Fibroblast of skin of left biceps (primary cell): Measurements from ENCODE around the gene VAPB.

ENCODE experiments used
- DNase-seq, 2 experiments: peaks; one replicate each; pipeline ENCODE4 v3.0.0-alpha.2; 2013; ENCODE audit warnings: low read depth in 2 of 2

Gene VAPB

DNA sequence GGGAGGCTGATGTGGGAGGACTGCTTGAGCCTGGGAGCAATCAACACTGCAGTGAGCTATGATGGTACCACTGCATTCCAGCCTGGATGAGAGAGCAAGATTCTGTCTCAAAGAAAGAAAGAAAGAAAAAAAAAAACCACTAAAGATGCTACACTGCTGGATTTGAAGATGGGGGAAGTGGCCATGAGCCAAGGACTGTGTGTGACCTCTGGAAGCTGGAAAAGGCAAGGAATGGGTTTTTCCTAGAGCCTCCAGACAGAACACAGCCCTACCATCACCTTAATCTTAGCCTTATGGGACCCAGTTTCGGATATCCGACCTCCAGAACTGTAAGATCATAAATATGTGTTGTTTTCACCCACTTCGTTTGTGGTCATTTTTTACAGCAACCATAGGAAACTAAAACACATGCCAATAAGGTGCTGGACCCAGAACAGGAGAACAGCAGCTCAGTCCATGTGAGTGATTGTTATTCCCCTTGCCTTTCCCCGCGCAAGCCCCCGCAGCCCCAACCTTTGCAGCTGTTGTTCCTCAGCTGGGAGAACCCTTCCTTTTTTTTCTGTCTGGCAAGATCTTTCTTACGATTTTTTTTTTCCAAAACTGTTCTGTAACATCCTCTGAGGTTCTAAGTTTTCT lies 11.1 kb upstream of the VAPB start:
- no peak for DNase-seq

DNA sequence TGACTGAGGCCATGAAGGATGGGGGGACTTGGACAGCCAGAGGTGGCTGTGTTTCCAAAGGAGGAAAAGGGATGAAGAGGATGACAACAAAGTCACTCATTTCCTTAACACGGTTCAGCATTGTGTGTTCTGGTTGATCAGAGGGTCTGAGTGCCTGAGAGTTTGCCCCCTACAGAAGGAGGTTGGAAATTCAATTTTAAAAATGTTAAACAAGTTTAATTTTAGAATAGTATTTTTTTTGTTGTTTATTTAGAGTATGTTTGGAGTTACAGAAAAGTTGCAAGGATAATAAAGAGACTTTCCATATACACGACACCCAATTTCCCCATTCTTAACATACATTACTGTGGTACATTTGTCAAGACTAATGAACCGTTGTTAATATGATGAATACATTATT lies 10.3 kb upstream of the VAPB start:
- DNase-seq = no peak

DNA sequence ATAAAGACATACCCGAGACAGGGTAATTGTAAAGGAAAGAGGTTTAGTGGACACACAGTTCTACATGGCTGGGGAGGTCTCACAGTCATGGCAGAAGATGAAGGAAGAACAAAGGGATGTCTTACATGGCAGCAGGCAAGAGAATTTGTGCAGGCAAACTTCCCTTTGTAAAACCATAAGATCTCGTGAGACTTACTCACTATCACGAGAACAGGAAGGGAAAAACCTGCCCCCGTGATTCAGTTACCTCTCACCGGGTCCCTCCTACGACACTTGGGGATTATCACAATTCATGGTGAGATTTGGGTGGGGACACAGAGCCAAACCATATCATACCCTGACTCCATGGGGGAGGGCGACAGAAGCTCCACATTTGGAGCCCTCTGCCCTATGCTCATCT lies 7.4 kb upstream of the VAPB start:
- DNase-seq = no peak

DNA sequence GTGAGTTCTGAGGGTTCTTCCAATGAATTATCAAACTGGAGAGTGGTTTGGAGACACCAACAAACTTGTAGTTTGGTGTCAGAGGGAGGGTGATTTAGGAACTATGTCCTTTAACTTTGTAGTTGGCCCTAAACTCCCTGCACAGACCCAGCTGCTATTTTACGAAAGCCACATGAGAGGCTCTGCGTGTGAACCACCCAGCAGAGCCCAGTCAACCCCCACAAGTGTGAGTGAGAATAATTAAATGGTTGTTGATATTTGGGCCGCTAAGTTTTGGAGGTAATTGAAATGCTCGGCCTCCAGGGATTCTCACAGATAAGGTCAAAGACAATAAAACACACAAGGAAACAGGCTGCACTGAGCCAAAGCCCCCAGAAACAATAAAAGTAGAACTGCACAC lies 6.9 kb upstream of the VAPB start:
- DNase-seq = no peak

DNA sequence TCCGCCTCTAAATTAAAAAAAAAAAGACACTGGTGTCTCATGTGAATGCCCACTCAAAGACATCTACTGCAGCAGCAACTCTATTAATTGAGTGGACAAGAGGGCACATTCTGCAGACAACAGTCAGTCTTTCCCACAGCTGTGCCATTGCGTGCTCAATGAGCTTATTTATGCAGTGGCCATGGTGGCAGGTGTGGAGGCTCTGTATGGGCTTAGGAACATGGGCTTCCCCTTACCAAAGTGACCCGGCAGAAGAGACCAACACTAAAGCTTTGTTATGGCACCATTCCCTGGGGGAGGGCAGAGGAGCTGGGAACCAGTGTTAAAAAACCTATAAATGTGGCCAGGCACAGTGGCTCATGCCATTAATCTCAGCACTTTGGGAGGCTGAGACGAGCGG lies 4.2 kb upstream of the VAPB start:
- DNase-seq = no peak

DNA sequence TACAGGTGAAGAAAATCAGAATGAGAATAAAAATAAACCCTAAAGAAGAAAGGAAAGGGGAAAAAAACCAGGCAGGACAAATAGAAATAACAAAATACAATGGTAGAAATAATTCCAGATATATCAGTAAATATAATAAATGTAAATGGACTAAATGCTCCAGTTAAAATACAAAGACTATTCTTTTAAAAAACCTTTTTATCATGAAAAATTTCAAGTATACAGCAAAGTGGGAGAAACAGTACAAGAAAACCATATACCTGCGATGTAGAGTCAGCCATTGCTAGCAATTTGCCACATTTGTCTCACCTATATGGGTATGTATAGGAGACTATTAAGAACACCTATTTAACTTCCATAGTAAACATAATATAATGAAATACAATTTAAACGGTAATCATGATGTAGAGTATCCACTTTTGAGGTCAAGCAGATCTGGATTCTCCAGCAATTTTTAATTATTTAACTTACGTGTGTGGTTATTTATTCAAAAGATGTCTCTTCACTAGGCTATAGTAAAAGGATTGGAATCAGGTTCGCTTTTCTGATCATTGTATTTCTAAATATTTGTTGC lies 914 bp upstream of the VAPB start:
- no peak for DNase-seq

DNA sequence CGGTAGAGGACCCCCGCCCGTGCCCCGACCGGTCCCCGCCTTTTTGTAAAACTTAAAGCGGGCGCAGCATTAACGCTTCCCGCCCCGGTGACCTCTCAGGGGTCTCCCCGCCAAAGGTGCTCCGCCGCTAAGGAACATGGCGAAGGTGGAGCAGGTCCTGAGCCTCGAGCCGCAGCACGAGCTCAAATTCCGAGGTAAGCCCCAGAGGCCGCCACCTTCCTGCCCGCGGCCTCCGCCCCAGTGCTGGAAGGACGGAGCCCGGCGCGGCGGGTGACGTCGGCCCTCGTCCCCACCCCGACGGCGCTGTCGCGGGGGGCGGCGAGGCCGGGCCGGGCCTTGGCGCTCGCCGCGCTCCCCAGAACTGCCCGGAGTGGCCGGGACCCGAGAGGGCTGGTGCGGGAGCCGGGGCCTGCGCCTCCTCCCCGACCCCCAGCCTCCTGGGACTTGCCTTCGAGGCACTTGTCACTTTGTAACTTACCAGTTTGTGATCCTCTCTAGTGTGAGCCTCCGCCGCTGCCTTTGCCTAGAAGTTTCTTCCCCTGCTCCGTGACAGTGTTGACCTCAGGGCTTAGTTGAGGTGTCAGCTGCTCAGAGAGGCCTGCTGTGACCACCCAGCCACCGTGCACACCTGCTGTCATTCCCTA lies 417 bp downstream of the VAPB start:
- no peak for DNase-seq

DNA sequence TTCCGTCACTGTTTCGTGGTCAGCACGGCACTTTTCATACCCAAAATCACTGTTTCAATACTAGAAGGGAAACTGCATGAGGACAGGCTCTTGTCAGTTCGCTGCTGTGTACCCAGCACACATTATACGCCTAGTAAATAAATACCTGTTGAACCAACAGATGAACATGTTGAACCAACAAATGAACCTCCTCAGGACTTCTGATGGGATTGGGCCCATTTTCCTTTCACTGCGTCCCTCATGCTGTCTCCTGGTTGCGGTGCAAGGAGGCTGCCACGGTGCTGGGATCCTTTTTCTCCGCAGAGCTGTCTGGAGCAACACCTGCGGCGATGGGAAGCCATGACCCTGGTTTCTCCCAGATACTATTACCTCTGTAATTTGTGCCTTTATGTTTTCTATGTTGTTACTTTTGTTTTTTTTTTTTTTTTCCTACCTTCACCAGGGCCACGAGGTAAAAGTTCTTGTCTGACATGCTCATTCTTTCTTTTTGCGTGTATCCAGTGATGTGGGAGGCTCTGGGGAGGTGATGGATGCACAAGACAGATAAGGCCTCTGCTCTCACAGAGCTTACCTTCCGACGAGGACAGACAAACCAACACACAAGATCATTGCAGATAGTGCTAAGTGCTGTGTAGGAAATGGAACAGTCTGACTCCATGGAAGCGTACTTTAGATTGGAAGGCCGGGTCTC lies 1.1 kb downstream of the VAPB start:
- DNase-seq = no peak

DNA sequence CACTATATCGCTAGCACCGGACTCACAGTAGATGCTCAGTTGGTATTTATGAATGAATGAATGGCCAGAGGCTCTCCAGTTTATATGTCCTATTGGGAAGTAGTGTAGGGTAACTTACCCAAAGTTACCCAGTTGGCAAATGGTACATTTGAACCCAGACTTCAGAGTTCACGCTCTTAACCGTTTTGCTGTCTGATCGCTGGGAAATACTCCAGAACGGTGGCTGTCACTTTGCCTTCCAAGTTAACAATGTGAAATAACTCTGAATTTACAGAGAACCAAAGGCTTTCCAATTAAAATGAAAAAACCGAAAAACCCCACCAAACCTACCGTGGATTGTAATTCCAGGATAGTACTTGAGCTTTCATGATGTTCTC lies 1.6 kb downstream of the VAPB start:
- DNase-seq = no peak

DNA sequence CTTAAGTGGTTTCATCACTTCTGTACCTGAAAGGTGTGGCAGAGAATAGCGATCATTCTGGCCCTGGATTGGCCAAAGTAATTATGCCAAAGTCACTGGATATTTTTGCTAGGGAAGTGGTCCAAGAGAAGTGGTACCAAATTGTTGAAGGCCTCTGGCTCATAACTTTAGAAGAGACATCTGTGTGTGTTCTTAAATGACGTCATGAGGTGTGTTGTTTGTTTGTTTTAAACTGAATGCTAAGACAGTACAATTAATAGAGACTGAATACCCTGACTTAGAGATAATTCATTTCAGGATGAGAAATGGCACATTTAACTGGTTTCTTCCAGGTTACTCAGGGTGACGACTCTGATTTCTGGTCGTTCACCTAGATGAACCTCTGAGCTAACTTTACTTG lies 3.3 kb downstream of the VAPB start:
- DNase-seq = no peak

DNA sequence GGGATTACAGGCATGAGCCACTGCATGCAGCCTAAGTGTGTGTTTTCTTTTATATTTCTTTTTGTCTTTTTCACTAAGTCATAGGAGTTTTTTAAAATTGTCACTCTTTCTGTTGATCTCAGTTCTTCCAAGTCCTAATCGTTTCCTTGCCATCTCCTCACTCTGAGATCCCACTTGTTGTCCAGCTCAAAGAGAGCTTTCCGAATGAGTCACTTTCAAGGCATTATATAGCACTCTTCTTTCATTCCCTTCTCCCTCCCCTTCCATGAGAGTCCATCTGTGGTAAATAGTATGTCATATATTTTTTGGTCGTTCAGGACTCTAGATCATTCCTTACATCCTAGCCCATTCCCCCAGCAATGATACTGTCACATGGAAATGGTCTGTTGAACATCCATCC lies 4.3 kb downstream of the VAPB start:
- DNase-seq = peak; percentile 19 to 30

DNA sequence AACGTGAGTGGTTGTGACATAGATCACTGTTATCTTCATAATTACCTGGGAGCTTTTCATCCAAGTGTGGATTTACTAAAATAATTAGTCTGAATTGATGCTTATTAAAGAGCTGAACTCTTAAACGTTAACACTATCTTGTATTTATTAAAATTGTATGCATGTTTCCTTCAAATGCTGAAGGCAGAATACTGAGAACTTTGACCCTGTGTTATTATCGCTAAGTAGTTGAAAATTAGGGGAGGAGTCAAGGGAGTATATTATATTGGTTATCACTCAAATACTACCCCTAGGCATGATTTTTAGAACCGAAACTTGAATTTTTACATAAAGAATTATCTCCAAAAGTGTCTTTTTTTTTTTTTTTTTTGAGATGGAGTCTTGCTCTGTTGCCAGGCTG lies 5.8 kb downstream of the VAPB start:
- no peak for DNase-seq

DNA sequence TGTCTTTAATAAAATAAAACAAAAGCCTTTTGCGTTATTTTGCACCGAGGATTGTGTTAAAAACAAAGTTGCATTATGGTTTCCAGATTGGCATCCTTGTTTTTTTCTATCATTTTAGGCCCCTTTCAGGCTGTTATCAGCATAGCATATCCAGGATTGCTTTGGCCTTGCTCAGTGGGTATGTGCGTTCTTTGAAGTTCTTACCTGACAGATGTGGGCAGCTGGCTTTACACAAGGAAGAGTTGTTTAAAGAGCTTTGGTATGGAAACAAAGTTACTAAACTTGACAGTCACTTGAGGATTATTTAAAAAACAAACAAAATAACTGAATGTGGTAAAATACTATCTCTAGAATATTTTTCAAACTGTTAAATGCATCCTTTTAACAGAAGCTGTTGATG lies 6.6 kb downstream of the VAPB start:
- no peak for DNase-seq

DNA sequence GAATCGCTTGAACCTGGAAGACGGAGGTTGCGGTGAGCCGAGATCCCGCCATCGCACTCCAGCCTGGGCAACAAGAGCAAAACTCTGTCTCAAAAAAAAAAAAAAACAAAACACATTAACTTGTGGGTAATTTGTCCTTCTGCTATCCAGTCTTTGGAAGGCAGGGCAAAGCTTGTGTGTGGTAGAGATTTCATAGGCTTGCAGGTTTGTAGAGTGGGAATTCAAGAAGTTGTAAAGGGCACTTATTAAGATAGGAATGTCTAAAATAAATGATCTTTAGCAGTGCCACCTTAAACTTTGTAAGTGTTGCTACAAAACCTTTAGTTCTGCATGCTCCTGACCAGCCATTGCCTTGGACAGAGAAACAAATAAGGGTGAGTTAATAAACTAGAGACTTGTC lies 8.4 kb downstream of the VAPB start:
- no peak for DNase-seq

DNA sequence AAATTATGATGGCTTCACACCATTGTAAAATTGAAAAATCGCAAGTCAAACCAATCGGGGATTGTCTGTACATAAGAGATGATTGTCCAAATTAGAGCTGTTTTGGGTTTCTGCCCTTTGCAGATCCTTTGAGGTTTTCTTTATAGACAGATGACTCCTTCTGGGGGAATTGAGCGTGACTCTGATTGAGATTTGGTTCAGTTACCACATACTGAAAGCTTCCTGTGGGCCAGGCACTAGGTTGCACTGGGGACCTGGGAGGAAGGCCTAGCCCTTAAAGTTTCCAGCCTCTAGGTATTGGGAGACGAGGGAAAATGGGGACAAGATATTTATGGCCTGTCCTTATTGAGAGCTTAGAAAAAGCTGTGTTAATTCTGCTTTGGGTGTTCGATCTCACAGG lies 9.2 kb downstream of the VAPB start:
- no peak for DNase-seq

DNA sequence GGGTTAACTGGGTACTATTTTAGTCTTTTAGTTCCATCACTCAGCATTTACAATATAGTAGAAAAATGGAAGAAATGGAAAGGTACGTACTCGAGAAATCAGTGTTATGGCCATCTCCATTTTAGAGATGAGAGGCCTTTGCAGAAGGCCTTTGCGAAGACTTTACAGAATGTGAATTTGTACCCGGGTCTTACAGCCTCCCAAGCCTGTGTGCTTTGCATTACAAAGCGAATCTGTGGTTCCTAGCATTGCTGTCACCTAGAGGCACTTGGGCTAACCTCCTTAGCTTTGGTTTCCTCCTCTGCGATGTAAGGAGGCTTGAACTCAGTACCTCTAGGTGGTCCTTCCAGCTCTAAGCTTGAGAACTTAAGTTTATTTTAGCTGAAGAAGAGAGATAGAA lies 10.9 kb downstream of the VAPB start:
- DNase-seq = no peak

DNA sequence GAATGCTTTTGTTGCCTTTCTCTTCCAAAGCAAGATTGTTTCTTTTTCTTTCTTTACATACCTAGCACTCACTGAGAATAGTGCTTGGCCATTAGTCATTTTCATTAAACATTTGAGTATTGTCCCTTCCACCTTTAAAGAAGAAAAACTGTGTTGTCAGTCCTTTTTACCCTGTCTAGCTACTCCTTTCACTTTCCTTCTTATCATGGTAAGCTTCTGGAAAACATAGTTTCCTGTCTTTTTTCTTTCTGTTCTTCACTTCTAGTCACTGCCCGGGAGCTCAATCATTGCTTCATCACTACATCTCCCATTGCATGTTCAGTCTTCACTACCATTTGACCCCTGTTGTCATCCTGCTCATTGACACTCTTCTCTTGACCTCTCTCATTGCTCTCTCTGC lies 12.1 kb downstream of the VAPB start:
- no peak for DNase-seq

DNA sequence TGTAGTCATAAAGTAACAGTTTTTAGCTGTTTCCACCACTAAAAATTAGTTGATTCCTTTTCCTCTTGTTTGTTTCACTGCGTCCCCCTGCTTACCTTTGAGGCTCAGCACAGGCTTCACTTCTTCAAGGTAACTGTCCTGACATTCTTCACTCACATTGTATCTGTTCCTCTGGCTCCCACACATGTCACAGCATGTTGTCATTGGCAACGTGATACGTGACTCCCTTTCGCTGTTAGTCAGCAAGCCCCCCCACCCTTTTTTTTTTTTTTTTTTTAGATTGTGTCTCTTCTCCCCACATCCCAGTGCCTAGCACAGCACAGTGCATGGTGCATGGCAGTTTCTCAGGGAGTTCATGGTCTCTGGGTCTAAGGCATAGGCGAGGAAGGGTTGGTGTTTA lies 13.3 kb downstream of the VAPB start:
- DNase-seq = no peak

DNA sequence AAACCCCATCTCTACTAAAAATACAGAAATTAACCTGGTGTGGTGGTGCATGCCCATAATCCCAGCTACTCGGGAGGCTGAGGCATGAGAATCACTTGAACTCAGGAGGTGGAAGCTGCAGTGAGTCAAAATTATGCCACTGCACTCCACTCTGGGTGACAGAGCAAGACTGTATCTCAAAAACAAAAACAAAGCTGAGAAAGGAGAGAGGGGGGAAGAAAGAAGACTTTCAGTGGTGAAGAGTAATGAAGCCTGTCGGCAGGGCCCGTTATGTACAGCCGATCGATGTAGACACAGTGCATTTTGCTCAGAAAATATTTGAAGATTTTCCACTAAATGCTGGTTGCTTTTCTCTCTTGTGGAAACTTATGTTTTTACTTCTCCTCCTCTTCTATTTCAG lies 13.8 kb downstream of the VAPB start:
- DNase-seq = no peak

DNA sequence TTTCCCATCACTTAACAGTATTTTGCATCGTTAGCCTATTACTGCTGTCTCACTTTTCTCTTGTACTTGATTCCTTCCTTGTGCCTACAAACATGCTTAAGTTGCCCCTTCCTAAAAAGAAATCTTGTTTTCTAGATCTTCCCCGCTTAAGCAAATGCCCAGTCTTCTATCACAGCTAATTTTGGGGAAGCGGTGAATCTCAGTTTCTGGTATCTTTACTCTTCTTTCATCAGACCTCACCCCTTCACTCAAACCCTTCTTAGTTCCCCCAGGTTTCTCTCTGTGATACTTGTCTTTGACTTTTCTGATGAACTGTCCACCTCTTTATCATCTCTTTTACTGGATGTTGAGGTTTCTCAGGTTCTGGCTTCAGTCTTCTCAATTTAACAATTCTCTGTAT lies 14.2 kb downstream of the VAPB start:
- no peak for DNase-seq

DNA sequence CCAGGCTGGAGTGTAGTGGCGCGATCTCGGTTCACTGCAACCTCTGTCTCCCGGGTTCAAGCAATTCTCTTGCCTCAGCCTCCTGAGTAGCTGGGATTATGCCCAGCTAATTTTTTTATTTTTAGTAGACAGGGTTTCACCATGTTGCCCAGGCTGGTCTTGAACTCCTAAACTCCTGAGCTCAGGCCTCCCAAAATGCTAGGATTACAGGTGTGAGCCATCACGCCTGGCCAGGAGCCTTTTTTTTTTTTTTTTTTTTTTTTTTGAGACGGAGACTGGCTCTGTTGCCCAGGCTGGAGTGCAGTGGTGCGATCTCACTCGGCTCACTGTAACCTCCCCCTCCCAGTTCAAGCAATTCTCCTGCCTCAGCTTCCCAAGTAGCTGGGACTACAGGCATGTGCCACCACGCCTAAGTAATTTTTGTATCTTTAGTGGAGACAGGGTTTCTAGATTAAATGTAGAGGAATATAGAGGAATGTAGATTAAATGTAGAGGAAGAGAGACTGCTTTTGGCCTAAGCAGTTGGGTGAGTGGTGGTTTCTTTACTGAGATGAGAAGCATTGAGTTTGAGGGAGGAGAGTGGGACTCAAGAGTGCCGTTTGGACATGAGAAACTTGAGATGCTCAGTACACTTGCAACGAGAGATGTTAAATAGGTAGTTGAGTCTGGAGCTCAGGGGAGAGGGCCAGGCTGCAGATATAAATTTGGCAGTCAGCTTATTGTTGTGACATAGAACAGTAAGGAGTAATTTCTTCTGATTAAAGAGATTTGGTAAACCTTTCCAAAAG lies 16.7 kb downstream of the VAPB start:
- DNase-seq = no peak

DNA sequence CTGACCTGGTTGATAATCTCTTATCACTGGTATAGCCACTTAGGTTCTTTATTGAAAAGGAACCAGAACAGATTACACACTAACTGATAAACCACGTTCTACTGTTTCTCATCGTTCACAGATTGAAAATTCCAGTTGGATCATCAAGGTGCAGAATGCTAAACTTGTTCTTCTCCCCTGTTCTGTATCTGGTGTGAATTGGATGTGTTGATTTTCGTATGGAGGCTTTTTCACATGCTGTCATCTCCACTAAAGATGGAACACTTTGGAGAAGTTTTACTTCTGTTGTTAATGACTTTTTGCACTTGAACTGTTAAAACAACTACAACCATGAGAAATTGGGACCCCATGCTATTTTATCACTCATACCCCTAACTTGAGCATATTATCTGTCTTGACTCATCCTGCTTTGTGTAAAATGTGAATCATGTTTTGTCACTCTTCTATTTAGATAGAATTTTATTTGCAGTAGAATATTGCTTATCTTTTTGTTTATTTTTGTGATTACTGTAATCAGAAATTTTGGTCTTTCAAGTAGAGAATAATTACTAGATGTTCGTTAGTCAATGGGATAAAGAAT lies 17.5 kb downstream of the VAPB start:
- DNase-seq = no peak
